ENCODE measurements around the gene TARS1.

- no peak for TF ChIP-seq SIN3A (IDR thresholded peaks at IDR 0.05; ENCODE audit: low read depth, low read length)
- no peak for TF ChIP-seq CTCF (IDR thresholded peaks at IDR 0.05 in 2 of 3, conservative IDR thresholded peaks at IDR 0.05 in 1 of 3; ENCODE audit: control insufficient read depth in 2 of 3, extremely low read depth in 1 of 3, insufficient read depth in 1 of 3, low read depth in 3 of 3, low read length in 3 of 3)
- peak; percentile 8; the same call in 1 of the 2 replicates for TF ChIP-seq POLR2AphosphoS5 (IDR thresholded peaks at IDR 0.05; ENCODE audit: low read length)
- TF ChIP-seq ESRRA (IDR thresholded peaks at IDR 0.05; ENCODE audit: low read length), result no peak
- TF ChIP-seq NR2C2 (IDR thresholded peaks at IDR 0.05; ENCODE audit: borderline replicate concordance, control insufficient read depth, insufficient read length, low read depth), result no peak
Measured at GRCh38 chr5:33468775-33469435, 28.1 kb downstream of the TARS1 start.
